Upper lobe of left lung (tissue), 4 donors: ENCODE results near the gene CDH26.

Experiments
- EP300 ChIP-seq, 4 donors: sonication (generic); formaldehyde crosslinking; IDR thresholded peaks; one replicate each; pipeline ENCODE4 v1.5.1; 2017; ENCODE audit warnings: antibody characterized with exemption in 4 of 4, control low read depth in 2 of 4
- POLR2A ChIP-seq, 4 donors: fragments of 450-650 bp; IDR thresholded peaks; one replicate each; pipeline ENCODE4 v1.5.1; 2016 to 2017; ENCODE audit warnings: antibody characterized with exemption in 4 of 4, mild to moderate bottlenecking in 2 of 4

- TF ChIP-seq POLR2A (IDR thresholded peaks at IDR 0.05) (no peak), EP300 (IDR thresholded peaks at IDR 0.05) (no peak)
Observed at GRCh38 chr20:60063739-60064380, 105.6 kb downstream of the CDH26 start.
